ENCODE measurements around the gene JAZF1.

DNA sequence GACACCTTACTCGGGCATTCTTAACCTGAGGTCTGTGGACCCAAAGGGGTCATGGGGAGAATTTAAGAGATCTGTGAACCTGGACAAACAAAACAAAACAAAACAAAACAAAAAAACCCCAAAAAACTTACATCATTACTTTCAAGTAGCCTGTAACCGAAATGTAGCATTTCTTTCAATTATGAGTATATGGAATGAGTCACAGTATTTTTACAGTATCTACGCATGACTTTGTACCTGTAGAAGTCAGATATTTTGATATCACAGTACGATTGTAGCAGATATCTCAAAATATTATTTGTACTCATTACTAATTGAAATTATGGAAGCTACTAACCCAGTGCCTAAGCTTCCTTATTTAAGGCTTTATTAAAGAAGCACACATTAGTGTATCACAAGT, 210.2 kb downstream of the JAZF1 start:
- TF ChIP-seq EZH2 (IDR thresholded peaks at IDR 0.05; ENCODE audit: insufficient read depth, poor library complexity, severe bottlenecking): no peak
- no peak for TF ChIP-seq EZH2phosphoT487 (IDR thresholded peaks at IDR 0.05; ENCODE audit: insufficient read depth, low read depth)

All from GM23248 (cell line).